GM12864 (cell line): ENCODE measurements around the gene AMBP.

Source experiments
- DNase-seq: peaks from one replicate; pipeline ENCODE4 v3.0.0-alpha.2; 2011; ENCODE audit warnings: low read depth
- H3K4me3 ChIP-seq: 2 replicates; pipeline ENCODE4 v1.5.1; 2011; ENCODE audit warnings: mild to moderate bottlenecking, low read depth, low read length, control low read depth
- TF ChIP-seq, protein P1 (sequence below): IDR thresholded peaks from 2 replicates; pipeline ENCODE4 v1.5.1; 2011; ENCODE audit warnings: low read depth, mild to moderate bottlenecking, moderate library complexity, low read length, control low read depth, inconsistent platforms; ENCODE audit errors: missing control alignments

Gene AMBP

DNA sequence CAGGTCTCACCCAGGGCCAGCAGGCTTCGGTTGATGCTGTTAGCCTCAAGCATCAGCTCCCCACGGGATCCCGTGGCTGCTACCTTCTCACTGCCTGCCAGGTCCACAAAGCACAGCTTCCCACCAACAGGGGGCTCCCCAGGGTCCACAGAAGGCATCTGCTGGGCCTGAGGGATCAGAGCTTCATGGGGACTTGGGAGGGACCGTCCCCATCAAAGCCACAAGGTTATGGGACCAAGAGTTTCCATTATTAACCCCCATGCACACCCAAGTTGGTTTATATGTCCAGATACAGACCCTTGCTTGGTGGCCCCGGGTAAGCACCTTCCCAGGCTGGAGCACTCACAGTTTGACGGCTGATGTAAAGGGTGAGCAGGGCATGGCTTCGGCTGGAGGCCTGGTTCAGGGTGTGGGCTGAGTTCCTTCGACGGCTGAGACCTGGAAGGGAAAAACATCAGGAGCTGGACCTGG is 18.0 kb upstream of the AMBP start:
- TF ChIP-seq, protein P1, sequence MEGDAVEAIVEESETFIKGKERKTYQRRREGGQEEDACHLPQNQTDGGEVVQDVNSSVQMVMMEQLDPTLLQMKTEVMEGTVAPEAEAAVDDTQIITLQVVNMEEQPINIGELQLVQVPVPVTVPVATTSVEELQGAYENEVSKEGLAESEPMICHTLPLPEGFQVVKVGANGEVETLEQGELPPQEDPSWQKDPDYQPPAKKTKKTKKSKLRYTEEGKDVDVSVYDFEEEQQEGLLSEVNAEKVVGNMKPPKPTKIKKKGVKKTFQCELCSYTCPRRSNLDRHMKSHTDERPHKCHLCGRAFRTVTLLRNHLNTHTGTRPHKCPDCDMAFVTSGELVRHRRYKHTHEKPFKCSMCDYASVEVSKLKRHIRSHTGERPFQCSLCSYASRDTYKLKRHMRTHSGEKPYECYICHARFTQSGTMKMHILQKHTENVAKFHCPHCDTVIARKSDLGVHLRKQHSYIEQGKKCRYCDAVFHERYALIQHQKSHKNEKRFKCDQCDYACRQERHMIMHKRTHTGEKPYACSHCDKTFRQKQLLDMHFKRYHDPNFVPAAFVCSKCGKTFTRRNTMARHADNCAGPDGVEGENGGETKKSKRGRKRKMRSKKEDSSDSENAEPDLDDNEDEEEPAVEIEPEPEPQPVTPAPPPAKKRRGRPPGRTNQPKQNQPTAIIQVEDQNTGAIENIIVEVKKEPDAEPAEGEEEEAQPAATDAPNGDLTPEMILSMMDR = no peak
- no peak for DNase-seq
- H3K4me3 ChIP-seq = no peak overlapping the region

DNA sequence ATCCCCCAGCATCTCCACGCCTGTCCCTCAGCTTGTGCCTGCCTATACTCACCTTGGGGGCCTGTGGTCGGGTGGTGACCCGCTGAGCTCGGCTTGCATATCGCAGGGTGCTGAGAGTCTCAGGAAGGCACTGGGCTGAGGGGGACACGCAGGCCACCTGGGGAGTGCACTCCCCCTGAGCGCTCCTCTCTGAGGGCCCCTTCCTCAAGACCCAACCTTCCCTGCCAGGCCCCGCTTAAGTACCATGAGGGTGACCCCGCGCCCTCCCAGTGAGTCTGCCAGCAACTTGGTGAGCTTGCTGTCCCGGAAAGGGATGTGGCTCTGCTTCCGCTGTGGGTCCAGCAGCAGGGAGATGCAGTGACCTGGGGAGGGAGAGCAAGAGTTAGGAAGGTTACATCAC is 16.9 kb upstream of the AMBP start:
- TF ChIP-seq, protein P1 = no peak
- DNase-seq = no peak
- no peak overlapping the region for H3K4me3 ChIP-seq

DNA sequence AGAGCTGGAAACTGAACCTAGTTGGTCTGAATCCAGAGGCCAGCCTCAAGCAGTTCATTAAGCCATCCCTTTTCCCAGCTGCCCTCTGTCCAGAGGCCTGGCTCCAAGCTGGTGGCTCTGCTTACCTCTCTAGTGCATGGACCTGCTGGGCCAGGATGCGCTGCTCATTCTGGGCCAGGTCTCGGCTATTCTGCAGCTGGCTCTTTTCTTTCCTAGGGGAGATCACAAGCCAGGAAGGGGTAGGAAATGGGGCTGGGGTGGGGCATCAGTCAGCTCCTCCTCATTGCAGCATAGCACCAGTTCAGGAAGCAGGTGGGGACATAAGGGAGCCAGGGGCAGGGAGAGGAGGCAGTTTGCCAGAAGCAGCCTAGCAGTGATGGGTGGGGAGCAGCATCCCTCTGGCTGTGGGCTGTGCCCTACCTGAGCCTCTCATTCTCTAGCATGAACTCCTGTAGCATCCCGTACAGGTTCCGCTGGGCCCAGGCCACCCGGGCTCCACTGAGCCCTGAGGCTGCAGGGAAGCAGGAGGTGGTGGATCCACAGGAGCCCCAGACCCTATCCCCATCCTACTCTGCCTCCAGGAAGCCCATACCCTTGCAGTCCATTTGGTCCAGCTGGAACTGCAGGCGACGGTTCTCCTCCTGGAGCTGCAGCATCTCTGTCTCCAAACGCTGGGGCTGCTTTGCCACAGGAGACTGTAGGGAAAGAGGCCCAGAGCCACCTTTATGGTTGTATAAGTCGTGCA is 15.8 kb upstream of the AMBP start:
- H3K4me3 ChIP-seq = no peak overlapping the region
- DNase-seq = no peak
- TF ChIP-seq, protein P1 = no peak

DNA sequence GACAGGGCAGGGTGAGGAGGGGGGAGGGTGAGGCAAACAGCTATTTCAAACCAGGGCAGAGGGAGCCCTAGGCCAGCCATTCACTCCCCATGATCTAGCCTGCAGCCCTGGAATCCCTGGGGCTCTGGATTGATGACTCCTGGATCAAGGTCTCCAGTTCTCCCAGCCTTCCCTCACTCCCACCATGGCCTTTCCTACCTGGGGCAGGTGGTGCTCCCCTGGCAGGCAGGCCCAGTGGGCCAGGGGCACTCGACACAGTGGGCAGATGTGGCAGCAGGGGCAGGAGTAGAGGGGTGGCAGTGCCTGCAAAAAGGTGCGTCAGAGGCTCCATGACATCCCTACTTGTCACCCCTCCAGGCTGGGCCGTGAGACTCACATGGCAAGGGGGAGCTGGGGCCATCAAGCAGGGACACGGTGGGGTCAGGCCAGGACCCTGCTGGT is 15.0 kb upstream of the AMBP start:
- H3K4me3 ChIP-seq = no peak overlapping the region
- TF ChIP-seq, protein P1 = no peak
- DNase-seq = no peak

DNA sequence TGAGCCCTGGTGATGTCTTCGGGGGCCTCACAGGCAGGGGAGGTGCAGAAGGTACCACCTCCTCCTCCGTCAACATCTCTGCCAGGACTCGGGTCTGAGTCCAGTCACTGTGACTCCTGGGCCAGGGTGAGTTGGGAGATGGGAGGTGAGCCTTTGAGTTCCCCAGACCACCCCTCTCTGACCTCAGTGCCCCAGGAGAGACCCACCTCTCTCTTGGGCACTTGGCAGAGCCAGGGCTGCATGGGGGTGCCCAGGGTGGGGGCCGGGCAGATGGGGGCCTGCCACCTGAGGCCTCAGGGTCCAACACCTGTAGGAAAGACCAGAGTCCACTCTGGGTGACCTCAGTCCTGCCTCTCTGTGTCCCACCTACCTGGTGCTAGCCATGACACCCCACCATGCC is 14.2 kb upstream of the AMBP start:
- TF ChIP-seq, protein P1 = no peak
- DNase-seq = no peak
- no peak overlapping the region for H3K4me3 ChIP-seq

DNA sequence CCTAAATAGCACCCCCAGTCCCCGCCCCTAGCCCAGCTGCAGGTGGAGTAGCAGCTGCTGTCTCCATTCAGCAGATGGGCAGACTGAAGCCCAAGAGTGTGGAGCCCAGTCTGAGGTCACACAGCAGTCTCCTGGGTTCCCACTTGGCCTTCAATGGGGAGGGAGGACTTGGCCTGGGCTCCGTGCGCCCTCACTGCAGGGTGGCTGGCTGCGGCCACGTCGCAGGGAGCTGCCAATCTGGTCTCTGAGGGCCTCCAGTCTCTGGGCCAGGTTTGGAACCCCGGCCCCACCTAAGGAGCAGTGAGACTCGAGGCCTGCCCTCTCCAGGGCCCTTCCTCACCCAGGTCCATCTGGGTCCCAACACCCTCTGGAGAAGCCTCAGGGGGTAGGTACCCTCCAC is 13.6 kb upstream of the AMBP start:
- DNase-seq = no peak
- H3K4me3 ChIP-seq = no peak overlapping the region
- TF ChIP-seq, protein P1 = no peak

DNA sequence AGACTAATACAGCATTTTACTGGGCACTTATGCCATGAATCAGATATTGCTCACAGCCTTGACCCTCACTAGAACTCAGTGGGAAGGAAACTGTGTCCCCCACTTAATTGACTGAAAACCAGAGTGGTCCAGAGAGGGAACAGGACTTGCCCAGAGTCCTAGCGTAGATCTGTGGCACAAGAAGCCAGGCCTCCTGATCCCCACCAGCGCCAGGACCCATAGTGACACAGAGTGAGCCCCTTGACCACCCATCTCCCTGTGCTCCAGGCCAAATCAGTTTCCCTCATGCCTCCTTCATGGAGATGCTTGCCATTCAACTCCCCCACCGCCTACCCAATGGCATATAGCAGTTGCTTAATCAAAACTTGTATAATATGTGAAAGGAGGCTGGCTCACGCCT is 12.7 kb upstream of the AMBP start:
- TF ChIP-seq, protein P1 = no peak
- H3K4me3 ChIP-seq = no peak overlapping the region
- DNase-seq = no peak
